Mesendoderm (in vitro differentiated cells): ENCODE results near the gene CILP2.

Experiments used
- DNase-seq: peaks from one replicate; pipeline ENCODE4 v3.0.0; 2013
- H2AK5ac ChIP-seq: 2 replicates; pipeline ENCODE4 v1.6.1; 2013; ENCODE audit warnings: low read length, inconsistent platforms
- H2BK120ac ChIP-seq: 2 replicates; pipeline ENCODE4 v1.6.1; 2013; ENCODE audit warnings: low read depth, mild to moderate bottlenecking, low read length, moderate library complexity, mixed read lengths
- H2BK15ac ChIP-seq: replicated peaks from 2 replicates; pipeline ENCODE4 v1.6.1; 2013; ENCODE audit warnings: low read depth, mild to moderate bottlenecking, moderate library complexity
- H2BK5ac ChIP-seq: 2 replicates; pipeline ENCODE4 v1.6.1; 2013; ENCODE audit warnings: low read length, inconsistent platforms
- H3K18ac ChIP-seq: 2 replicates; pipeline ENCODE4 v1.6.1; 2013; ENCODE audit warnings: mild to moderate bottlenecking, low read length, mixed read lengths
- H3K23ac ChIP-seq: one replicate; pipeline ENCODE4 v1.6.1; 2013; ENCODE audit warnings: low read length
- H3K27ac ChIP-seq: 2 replicates; pipeline ENCODE4 v1.5.1; 2013; ENCODE audit warnings: low read depth, mild to moderate bottlenecking, inconsistent platforms, low read length, moderate library complexity
- H3K27me3 ChIP-seq: 2 replicates; pipeline ENCODE4 v1.6.1; 2013; ENCODE audit warnings: low read length, control low read depth, mild to moderate bottlenecking, inconsistent platforms; ENCODE audit not compliant: insufficient read depth, poor library complexity
- H3K36me3 ChIP-seq: 2 replicates; pipeline ENCODE4 v1.6.1; 2013; ENCODE audit warnings: low read length, inconsistent platforms; ENCODE audit not compliant: control insufficient read depth, insufficient read depth
- H3K4ac ChIP-seq: one replicate; pipeline ENCODE4 v1.6.1; 2013; ENCODE audit warnings: low read depth, mild to moderate bottlenecking, low read length, moderate library complexity
- H3K4me1 ChIP-seq: 2 replicates; pipeline ENCODE4 v1.6.1; 2013; ENCODE audit warnings: low read depth, low read length, inconsistent platforms; ENCODE audit not compliant: control insufficient read depth
- H3K4me2 ChIP-seq: 2 replicates; pipeline ENCODE4 v1.6.1; 2013; ENCODE audit warnings: low read length
- H3K4me3 ChIP-seq: 2 replicates; pipeline ENCODE4 v1.5.1; 2013; ENCODE audit warnings: mild to moderate bottlenecking, low read length
- H3K56ac ChIP-seq: one replicate; pipeline ENCODE4 v1.6.1; 2013; ENCODE audit warnings: low read length
- H3K79me1 ChIP-seq: 2 replicates; pipeline ENCODE4 v1.6.1; 2013; ENCODE audit warnings: low read length, inconsistent platforms
- H3K79me2 ChIP-seq: 2 replicates; pipeline ENCODE4 v1.6.1; 2013; ENCODE audit warnings: mild to moderate bottlenecking, low read length; ENCODE audit not compliant: control insufficient read depth, insufficient read depth
- H3K9ac ChIP-seq: 2 replicates; pipeline ENCODE4 v1.6.1; 2013; ENCODE audit warnings: low read length, inconsistent platforms
- H4K5ac ChIP-seq: one replicate; pipeline ENCODE4 v1.6.1; 2013; ENCODE audit warnings: low read length
- H4K8ac ChIP-seq: one replicate; pipeline ENCODE4 v1.6.1; 2013; ENCODE audit warnings: low read depth, mild to moderate bottlenecking, control low read depth, low read length, moderate library complexity
- WGBS: extraction: QIAGEN DNeasy Blood & Tissue Kit; methylation state at CpG from one replicate; pipeline ENCODE4 v1.1.7; 2013; ENCODE audit warnings: low lambda C conversion rate, missing lambda C conversion rate; ENCODE audit not compliant: insufficient coverage; ENCODE audit errors: extremely low coverage; 5-methylcytosine and 5-hydroxymethylcytosine counted together

CILP2 gene

DNA sequence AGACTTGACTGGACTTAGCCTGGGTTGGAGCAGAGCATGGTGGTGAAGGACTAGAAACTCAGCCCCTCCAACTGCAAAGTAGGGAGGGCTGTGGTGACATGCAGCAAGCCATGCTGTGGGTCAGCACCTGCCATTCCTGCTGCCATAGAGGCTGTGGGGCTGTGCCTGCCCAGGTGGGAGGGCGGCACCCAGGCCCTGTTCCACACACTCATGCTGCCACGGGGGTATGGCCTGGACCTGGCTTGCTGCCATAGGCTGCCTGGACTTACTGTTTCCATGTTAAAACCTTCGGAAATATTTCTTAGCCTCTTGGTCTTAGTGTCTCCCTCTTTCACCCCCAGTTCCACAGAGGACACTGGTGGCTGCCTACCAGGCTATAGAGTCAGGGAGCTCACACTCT, 29.3 kb downstream of the CILP2 start:
- H2BK15ac ChIP-seq: no peak overlapping the region
- H3K27me3 ChIP-seq: no peaks in the 10 kb centered on the region
- no peak for DNase-seq
- H3K79me1 ChIP-seq: no peaks in the 10 kb centered on the region
- H3K4me3 ChIP-seq: no peak overlapping the region
- no peak overlapping the region for H3K56ac ChIP-seq
- no peak overlapping the region for H4K8ac ChIP-seq
- H3K4ac ChIP-seq: no peak overlapping the region
- H3K18ac ChIP-seq: no peak overlapping the region
- H3K9ac ChIP-seq: no peak overlapping the region
- no peak overlapping the region for H2BK5ac ChIP-seq
- H2BK120ac ChIP-seq: no peak overlapping the region
- no peaks in the 10 kb centered on the region for H3K79me2 ChIP-seq
- H3K4me1 ChIP-seq: no peaks in the 10 kb centered on the region
- no peaks in the 10 kb centered on the region for H3K36me3 ChIP-seq
- no peak overlapping the region for H3K4me2 ChIP-seq
- no peak overlapping the region for H3K23ac ChIP-seq
- H3K27ac ChIP-seq: no peak overlapping the region
- H2AK5ac ChIP-seq: no peak overlapping the region
- H4K5ac ChIP-seq: no peak overlapping the region
- no CpG with 5 or more reads among the region's 3 CpGs for WGBS

DNA sequence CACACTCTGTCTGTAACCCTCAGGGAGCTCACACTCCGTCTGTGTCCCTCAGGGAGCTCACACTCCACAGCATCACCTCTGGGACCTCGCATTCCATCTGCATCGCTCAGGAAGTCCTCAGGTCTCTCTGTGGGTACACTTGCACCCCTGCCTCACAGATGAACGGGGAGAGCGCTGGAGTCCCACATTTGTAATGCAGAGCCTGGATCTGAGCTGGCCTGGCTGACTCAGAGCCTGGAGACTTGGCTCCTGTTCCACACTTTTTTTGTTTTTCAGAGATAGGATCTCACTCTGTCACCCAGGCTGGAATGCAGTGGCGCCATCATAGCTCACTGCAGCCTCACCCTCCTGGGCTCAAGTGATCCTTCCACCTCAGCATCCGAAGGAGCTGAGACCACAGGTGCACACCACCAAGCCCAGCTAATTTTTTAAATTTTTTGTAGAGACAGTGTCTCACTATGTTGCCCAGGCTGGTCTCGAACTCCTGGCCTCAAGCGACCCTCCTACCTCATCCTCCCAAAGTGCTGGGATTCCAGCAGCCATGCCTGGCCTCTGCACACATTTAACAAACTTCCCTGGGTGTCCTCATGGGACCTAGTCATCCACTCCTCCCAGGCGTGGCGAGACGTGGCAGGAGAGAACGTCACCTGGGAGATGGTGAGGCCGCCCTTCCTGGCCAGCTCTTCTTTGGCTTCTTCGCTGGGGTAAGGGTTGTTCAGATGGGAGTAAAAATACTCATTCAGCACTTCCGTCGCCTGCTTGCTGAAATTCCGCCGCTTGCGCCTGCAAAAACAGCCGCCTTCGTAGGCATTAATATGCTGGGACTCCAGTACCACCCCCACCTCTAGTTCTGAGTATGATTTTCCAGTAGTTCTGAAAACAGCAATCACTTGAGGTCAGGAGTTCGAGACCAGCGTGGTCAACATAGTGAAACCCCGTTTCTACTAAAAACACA, 31.0 kb downstream of the CILP2 start:
- Histone ChIP-seq H3K27ac (no peak overlapping the region), H3K27me3 (no peaks in the 10 kb centered on the region), H4K5ac (no peak overlapping the region), H2AK5ac (no peak overlapping the region), H2BK120ac (no peak overlapping the region), H3K4ac (no peak overlapping the region), H3K4me2 (no peak overlapping the region), H2BK5ac (no peak overlapping the region), H3K36me3 (no peaks in the 10 kb centered on the region), H3K9ac (no peak overlapping the region), H3K18ac (no peak overlapping the region), H3K4me1 (no peaks in the 10 kb centered on the region), H2BK15ac (no peak overlapping the region), H3K79me1 (no peaks in the 10 kb centered on the region), H3K4me3 (no peak overlapping the region), H4K8ac (no peak overlapping the region), H3K56ac (no peak overlapping the region), H3K79me2 (no peaks in the 10 kb centered on the region), H3K23ac (no peak overlapping the region)
- no peak for DNase-seq
- WGBS: no CpG with 5 or more reads among the region's 25 CpGs

DNA sequence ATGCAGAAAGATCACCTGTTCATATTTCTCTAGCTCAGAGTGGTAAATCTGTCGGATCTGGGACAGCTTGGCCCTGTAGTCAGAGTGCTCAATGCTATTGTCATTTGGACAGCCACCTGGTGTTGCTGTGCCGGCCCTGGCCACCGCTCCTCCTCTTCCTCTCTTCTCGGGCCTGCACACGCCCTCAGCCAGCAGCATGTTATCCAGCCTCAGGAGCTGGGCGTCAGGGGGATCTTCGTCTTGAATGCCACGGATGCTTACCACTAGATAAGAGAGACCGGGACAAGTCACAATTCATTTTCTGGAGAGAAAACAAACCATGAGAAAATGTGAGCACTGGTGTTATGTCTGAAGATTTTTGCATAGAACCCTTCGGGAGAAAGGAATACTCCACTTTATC, 32.5 kb downstream of the CILP2 start:
- H3K79me2 ChIP-seq: no peaks in the 10 kb centered on the region
- H3K4ac ChIP-seq: no peak overlapping the region
- no peak overlapping the region for H3K23ac ChIP-seq
- no peak overlapping the region for H2BK5ac ChIP-seq
- H3K27me3 ChIP-seq: no peaks in the 10 kb centered on the region
- no peak overlapping the region for H3K27ac ChIP-seq
- no peaks in the 10 kb centered on the region for H3K36me3 ChIP-seq
- H3K4me3 ChIP-seq: no peak overlapping the region
- no peak overlapping the region for H2BK120ac ChIP-seq
- H3K56ac ChIP-seq: no peak overlapping the region
- WGBS: no CpG with 5 or more reads among the region's 10 CpGs
- no peak overlapping the region for H2BK15ac ChIP-seq
- no peak for DNase-seq
- no peak overlapping the region for H2AK5ac ChIP-seq
- H3K4me1 ChIP-seq: no peaks in the 10 kb centered on the region
- H3K9ac ChIP-seq: no peak overlapping the region
- H3K4me2 ChIP-seq: no peak overlapping the region
- no peak overlapping the region for H4K8ac ChIP-seq
- H3K79me1 ChIP-seq: no peaks in the 10 kb centered on the region
- no peak overlapping the region for H4K5ac ChIP-seq
- no peak overlapping the region for H3K18ac ChIP-seq

DNA sequence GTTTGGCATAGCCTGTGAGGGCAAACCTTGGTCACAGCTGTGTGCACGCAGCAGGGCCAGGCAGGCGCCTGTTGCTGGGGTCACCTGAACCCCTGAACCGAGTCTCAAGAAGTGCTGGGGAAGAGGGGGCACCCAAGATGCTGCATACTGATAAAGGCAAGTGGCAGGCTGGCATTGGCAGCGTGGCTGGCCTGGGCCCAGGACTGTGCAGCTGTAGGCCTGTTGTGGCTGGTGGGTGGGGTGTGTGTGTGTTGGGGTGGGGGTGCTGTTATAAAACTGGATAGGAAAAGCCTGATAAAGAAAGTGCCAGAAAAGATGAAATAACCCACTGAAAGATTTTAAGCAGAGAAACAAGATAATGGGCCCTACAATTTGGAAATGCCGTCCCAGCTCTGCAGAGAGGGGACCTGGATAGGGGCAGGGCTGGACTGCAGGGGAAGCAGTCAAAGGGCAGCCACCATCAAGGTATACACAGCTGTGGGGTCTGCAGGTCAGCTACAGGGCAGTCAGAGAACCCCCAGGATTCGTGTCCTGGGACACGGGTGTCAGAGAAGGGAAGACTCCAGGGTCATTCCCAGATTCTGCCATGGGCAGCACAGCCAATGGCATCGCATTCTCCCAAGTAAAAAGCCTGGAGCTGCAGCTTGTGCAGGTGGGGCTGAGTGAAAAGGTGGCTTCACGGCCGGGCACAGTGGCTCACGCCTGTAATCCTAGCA, 33.2 kb downstream of the CILP2 start:
- Histone ChIP-seq H2BK5ac (no peak overlapping the region), H2AK5ac (no peak overlapping the region), H3K18ac (no peak overlapping the region), H2BK15ac (no peak overlapping the region), H3K36me3 (no peaks in the 10 kb centered on the region), H4K5ac (no peak overlapping the region), H3K4me1 (no peaks in the 10 kb centered on the region), H4K8ac (no peak overlapping the region), H3K79me1 (no peaks in the 10 kb centered on the region), H3K56ac (no peak overlapping the region), H3K4ac (no peak overlapping the region), H3K27me3 (no peaks in the 10 kb centered on the region), H2BK120ac (no peak overlapping the region), H3K79me2 (no peaks in the 10 kb centered on the region), H3K27ac (no peak overlapping the region), H3K9ac (no peak overlapping the region), H3K4me3 (no peak overlapping the region), H3K4me2 (no peak overlapping the region), H3K23ac (no peak overlapping the region)
- no CpG with 5 or more reads among the region's 11 CpGs for WGBS
- DNase-seq: no peak

DNA sequence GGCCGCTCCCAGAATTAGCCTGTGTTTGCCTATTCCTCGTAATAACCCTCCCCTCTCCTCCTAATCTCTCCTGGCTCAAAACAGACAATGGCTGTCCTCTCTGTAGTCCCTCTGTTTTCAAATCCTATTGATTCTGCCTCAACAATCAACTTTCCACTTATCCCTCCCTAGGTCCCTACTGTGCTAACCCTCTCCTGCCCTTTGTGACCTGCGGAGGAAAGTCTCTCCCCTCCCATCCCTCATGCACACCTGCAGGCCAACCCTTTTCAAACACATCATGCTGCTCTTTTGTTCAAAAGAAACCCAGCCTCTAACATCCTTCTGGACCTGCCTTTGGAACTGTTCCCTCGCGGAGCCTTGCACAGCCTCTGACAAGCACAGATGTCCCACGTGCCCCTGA, 37.3 kb downstream of the CILP2 start:
- H2BK15ac ChIP-seq: no peak overlapping the region
- DNase-seq: peak; percentile 42
- H4K8ac ChIP-seq: no peak overlapping the region
- H3K27ac ChIP-seq: no peak overlapping the region
- no peak overlapping the region for H3K56ac ChIP-seq
- H3K4me2 ChIP-seq: no peak overlapping the region
- no peaks in the 10 kb centered on the region for H3K4me1 ChIP-seq
- no peaks in the 10 kb centered on the region for H3K27me3 ChIP-seq
- no peaks in the 10 kb centered on the region for H3K36me3 ChIP-seq
- no peak overlapping the region for H3K18ac ChIP-seq
- H3K79me1 ChIP-seq: no peaks in the 10 kb centered on the region
- H3K79me2 ChIP-seq: no peaks in the 10 kb centered on the region
- H2AK5ac ChIP-seq: no peak overlapping the region
- no peak overlapping the region for H2BK120ac ChIP-seq
- no peak overlapping the region for H3K4ac ChIP-seq
- no peak overlapping the region for H3K4me3 ChIP-seq
- no CpG with 5 or more reads among the region's 6 CpGs for WGBS
- H4K5ac ChIP-seq: no peak overlapping the region
- H3K9ac ChIP-seq: no peak overlapping the region
- H3K23ac ChIP-seq: no peak overlapping the region
- H2BK5ac ChIP-seq: no peak overlapping the region
